Hepatocyte (in vitro differentiated cells): ENCODE results near the gene TMEM44.

ENCODE experiments used
- EZH2 ChIP-seq: fragments of 200-600 bp; sonication (generic); IDR thresholded peaks from 2 replicates; pipeline ENCODE4 v1.6.1; 2016; ENCODE audit warnings: antibody characterized with exemption, mild to moderate bottlenecking, borderline replicate concordance
- TF ChIP-seq, protein P1 (sequence below): fragments of 200-600 bp; sonication (generic); IDR thresholded peaks from 2 replicates; pipeline ENCODE4 v1.5.1; 2016; ENCODE audit warnings: antibody characterized with exemption, mild to moderate bottlenecking; ENCODE audit not compliant: poor library complexity

DNA sequence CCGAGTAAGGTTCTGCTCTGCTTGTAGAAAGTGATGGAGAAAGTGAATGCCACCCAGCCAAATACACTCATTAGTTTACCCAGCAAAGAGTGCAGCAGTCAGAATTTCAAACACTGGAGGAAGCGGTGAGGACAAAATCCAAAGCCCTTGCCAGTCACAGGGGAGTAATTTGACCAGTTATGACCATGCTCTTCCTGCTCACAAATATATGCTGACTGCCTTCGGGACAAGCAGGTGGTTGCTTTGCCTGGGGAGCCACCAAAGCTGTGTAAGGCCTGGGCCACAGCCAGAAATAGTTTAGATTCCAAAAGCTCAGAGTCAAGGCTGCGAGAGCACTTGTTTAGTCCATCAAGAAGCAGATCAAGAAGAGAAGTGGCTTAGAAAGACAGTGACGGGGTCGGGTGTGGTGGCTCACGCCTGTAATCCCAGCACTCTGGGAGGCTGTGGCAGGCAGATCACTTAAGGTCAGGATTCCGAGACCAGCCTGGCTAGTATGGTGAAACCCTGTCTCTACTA, 95.4 kb downstream of the TMEM44 start:
- TF ChIP-seq, protein P1, sequence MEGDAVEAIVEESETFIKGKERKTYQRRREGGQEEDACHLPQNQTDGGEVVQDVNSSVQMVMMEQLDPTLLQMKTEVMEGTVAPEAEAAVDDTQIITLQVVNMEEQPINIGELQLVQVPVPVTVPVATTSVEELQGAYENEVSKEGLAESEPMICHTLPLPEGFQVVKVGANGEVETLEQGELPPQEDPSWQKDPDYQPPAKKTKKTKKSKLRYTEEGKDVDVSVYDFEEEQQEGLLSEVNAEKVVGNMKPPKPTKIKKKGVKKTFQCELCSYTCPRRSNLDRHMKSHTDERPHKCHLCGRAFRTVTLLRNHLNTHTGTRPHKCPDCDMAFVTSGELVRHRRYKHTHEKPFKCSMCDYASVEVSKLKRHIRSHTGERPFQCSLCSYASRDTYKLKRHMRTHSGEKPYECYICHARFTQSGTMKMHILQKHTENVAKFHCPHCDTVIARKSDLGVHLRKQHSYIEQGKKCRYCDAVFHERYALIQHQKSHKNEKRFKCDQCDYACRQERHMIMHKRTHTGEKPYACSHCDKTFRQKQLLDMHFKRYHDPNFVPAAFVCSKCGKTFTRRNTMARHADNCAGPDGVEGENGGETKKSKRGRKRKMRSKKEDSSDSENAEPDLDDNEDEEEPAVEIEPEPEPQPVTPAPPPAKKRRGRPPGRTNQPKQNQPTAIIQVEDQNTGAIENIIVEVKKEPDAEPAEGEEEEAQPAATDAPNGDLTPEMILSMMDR = no peak
- TF ChIP-seq EZH2 = no peak
